ENCODE results near the gene PPP2R5C.

The PPP2R5C gene

DNA sequence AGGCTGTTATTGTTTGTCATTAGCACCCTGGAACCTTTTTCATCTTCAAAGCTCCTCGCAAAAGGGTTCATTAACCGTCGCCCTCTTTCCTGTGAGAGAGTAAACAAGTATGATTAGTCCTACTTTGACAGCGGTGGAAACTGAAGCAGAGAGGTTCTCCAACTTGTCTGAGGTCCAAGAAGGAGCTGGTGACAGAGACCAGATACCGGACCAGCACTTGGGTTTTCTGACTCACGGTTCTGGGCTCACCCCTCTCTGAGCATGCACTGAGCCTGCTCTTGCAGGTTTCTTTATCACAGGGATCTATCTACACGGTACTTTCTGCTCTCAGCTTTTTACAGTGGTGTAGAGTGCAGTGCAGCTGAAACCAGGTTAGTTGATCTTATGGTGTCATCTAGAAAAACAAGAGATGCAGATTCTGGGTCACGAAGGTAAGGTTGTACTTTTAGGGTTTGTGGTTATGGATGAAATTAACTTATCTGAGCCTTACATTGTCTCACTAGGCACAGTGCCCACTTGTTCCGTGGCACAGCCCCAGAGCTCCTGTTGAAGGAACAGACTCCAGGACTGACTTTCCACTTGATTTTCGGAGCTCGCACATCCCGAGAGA lies 62.1 kb downstream of the PPP2R5C start:
- TF ChIP-seq ZNF8 (CRISPR knock-in tag; IDR thresholded peaks at IDR 0.05) (no peak), ZC3H10 (CRISPR knock-in tag; IDR thresholded peaks at IDR 0.05) (no peak), TCF4 (CRISPR knock-in tag; IDR thresholded peaks at IDR 0.05; ENCODE audit: borderline replicate concordance) (no peak), BACH2 (CRISPR knock-in tag; IDR thresholded peaks at IDR 0.05; ENCODE audit: borderline replicate concordance) (no peak), ESRRG (CRISPR knock-in tag; IDR thresholded peaks at IDR 0.05) (no peak), ZFP30 (CRISPR knock-in tag; IDR thresholded peaks at IDR 0.05) (no peak), CSRNP3 (CRISPR knock-in tag; IDR thresholded peaks at IDR 0.05) (no peak), ZNF565 (CRISPR knock-in tag; conservative IDR thresholded peaks at IDR 0.05; ENCODE audit: low read depth) (no peak), GLIS3 (CRISPR knock-in tag; IDR thresholded peaks at IDR 0.05) (no peak), PPARA (CRISPR knock-in tag; IDR thresholded peaks at IDR 0.05; ENCODE audit: borderline replicate concordance) (no peak), ISL1 (CRISPR knock-in tag; IDR thresholded peaks at IDR 0.05) (no peak), SNAI2 (CRISPR knock-in tag; IDR thresholded peaks at IDR 0.05) (no peak), TSHZ2 (CRISPR knock-in tag; IDR thresholded peaks at IDR 0.05) (no peak), TOX (CRISPR knock-in tag; IDR thresholded peaks at IDR 0.05; ENCODE audit: borderline replicate concordance) (no peak), RARB (CRISPR knock-in tag; IDR thresholded peaks at IDR 0.05) (no peak)
- TF ChIP-seq, protein P1, sequence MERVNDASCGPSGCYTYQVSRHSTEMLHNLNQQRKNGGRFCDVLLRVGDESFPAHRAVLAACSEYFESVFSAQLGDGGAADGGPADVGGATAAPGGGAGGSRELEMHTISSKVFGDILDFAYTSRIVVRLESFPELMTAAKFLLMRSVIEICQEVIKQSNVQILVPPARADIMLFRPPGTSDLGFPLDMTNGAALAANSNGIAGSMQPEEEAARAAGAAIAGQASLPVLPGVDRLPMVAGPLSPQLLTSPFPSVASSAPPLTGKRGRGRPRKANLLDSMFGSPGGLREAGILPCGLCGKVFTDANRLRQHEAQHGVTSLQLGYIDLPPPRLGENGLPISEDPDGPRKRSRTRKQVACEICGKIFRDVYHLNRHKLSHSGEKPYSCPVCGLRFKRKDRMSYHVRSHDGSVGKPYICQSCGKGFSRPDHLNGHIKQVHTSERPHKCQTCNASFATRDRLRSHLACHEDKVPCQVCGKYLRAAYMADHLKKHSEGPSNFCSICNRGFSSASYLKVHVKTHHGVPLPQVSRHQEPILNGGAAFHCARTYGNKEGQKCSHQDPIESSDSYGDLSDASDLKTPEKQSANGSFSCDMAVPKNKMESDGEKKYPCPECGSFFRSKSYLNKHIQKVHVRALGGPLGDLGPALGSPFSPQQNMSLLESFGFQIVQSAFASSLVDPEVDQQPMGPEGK (CRISPR knock-in tag; IDR thresholded peaks at IDR 0.05; ENCODE audit: borderline replicate concordance), result no peak
- TF ChIP-seq, protein P2, sequence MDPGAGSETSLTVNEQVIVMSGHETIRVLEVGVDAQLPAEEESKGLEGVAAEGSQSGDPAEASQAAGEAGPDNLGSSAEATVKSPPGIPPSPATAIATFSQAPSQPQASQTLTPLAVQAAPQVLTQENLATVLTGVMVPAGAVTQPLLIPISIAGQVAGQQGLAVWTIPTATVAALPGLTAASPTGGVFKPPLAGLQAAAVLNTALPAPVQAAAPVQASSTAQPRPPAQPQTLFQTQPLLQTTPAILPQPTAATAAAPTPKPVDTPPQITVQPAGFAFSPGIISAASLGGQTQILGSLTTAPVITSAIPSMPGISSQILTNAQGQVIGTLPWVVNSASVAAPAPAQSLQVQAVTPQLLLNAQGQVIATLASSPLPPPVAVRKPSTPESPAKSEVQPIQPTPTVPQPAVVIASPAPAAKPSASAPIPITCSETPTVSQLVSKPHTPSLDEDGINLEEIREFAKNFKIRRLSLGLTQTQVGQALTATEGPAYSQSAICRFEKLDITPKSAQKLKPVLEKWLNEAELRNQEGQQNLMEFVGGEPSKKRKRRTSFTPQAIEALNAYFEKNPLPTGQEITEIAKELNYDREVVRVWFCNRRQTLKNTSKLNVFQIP (CRISPR knock-in tag; IDR thresholded peaks at IDR 0.05; ENCODE audit: borderline replicate concordance, low read depth), result no peak
- no peak for ATAC-seq

GRCh38 chr14:101824339-101824727 lies 62.8 kb downstream of the PPP2R5C start:
- ATAC-seq, result no peak
- TF ChIP-seq ESRRG (CRISPR knock-in tag; IDR thresholded peaks at IDR 0.05) (no peak), BACH2 (CRISPR knock-in tag; IDR thresholded peaks at IDR 0.05; ENCODE audit: borderline replicate concordance) (no peak), ZC3H10 (CRISPR knock-in tag; IDR thresholded peaks at IDR 0.05) (no peak), GLIS3 (CRISPR knock-in tag; IDR thresholded peaks at IDR 0.05) (no peak), CSDC2 (CRISPR knock-in tag; IDR thresholded peaks at IDR 0.05) (no peak), CSRNP3 (CRISPR knock-in tag; IDR thresholded peaks at IDR 0.05) (no peak), ZNF565 (CRISPR knock-in tag; conservative IDR thresholded peaks at IDR 0.05; ENCODE audit: low read depth) (no peak), RARB (CRISPR knock-in tag; IDR thresholded peaks at IDR 0.05) (no peak), ZNF70 (CRISPR knock-in tag; IDR thresholded peaks at IDR 0.05) (no peak), CREB5 (CRISPR knock-in tag; IDR thresholded peaks at IDR 0.05; ENCODE audit: low read depth) (no peak), TCF4 (CRISPR knock-in tag; IDR thresholded peaks at IDR 0.05; ENCODE audit: borderline replicate concordance) (no peak), ZNF8 (CRISPR knock-in tag; IDR thresholded peaks at IDR 0.05) (no peak), ARNTL (CRISPR knock-in tag; IDR thresholded peaks at IDR 0.05; ENCODE audit: borderline replicate concordance, low read depth) (no peak), PPARA (CRISPR knock-in tag; IDR thresholded peaks at IDR 0.05; ENCODE audit: borderline replicate concordance) (no peak), ZFP3 (CRISPR knock-in tag; IDR thresholded peaks at IDR 0.05) (no peak), SNAI2 (CRISPR knock-in tag; IDR thresholded peaks at IDR 0.05) (no peak), OSR1 (CRISPR knock-in tag; IDR thresholded peaks at IDR 0.05) (no peak), ISL1 (CRISPR knock-in tag; IDR thresholded peaks at IDR 0.05) (no peak), TSHZ2 (CRISPR knock-in tag; IDR thresholded peaks at IDR 0.05) (no peak)
- TF ChIP-seq, protein P2 (CRISPR knock-in tag; IDR thresholded peaks at IDR 0.05; ENCODE audit: borderline replicate concordance, low read depth), result no peak

Measured in SK-N-SH treated with all-trans-retinoic acid at 6 μM for 48 hours (cell line).